GM12864 (cell line): ENCODE measurements around the gene XRCC4.

Experiments
- DNase-seq: peaks from one replicate; pipeline ENCODE4 v3.0.0-alpha.2; 2011; ENCODE audit warnings: low read depth
- H3K4me3 ChIP-seq: 2 replicates; pipeline ENCODE4 v1.5.1; 2011; ENCODE audit warnings: mild to moderate bottlenecking, low read depth, low read length, control low read depth
- TF ChIP-seq, protein P1 (sequence below): IDR thresholded peaks from 2 replicates; pipeline ENCODE4 v1.5.1; 2011; ENCODE audit warnings: low read depth, mild to moderate bottlenecking, moderate library complexity, low read length, control low read depth, inconsistent platforms; ENCODE audit errors: missing control alignments

XRCC4 gene

DNA sequence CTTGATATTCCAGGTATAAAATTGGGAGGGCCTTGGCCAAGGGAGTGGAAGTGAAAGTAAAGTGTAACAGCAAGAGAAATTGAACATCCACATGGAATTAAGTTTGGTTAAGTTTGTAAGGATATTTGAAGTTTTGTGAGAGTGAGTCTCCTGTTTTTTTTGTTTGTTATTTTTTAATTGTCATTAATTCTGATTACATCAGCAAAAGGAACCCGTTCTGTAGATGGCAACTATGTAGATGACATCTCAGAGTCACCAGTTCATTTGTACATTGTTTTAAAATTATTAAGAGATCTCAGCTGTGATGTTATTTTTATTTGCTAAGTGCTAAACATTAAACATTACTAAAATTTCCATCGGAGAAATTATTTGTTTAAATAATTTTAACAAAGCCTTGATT is 65.2 kb downstream of the XRCC4 start:
- TF ChIP-seq, protein P1, sequence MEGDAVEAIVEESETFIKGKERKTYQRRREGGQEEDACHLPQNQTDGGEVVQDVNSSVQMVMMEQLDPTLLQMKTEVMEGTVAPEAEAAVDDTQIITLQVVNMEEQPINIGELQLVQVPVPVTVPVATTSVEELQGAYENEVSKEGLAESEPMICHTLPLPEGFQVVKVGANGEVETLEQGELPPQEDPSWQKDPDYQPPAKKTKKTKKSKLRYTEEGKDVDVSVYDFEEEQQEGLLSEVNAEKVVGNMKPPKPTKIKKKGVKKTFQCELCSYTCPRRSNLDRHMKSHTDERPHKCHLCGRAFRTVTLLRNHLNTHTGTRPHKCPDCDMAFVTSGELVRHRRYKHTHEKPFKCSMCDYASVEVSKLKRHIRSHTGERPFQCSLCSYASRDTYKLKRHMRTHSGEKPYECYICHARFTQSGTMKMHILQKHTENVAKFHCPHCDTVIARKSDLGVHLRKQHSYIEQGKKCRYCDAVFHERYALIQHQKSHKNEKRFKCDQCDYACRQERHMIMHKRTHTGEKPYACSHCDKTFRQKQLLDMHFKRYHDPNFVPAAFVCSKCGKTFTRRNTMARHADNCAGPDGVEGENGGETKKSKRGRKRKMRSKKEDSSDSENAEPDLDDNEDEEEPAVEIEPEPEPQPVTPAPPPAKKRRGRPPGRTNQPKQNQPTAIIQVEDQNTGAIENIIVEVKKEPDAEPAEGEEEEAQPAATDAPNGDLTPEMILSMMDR, result no peak
- H3K4me3 ChIP-seq, result no peak overlapping the region
- no peak for DNase-seq

DNA sequence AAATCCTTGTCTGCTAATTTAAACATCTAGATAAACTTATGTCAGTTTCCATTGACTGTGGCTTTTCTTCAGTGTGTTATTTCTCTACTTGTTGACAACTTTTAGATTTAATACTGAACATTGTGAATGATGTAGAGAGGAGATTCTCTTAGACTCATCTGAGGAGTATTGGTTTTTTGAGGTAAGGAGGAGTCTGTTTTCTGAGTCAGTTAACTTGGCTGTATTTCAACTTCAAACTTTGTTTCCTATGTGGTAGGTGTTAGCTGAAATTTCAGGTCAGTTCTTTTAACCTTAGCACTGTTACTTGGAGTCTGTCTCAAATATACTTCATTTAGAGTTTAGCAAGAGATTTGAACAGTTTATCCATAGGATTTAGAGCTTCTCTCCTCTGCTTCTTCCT is 67.9 kb downstream of the XRCC4 start:
- H3K4me3 ChIP-seq, result no peak overlapping the region
- DNase-seq, result no peak
- TF ChIP-seq, protein P1, result no peak

DNA sequence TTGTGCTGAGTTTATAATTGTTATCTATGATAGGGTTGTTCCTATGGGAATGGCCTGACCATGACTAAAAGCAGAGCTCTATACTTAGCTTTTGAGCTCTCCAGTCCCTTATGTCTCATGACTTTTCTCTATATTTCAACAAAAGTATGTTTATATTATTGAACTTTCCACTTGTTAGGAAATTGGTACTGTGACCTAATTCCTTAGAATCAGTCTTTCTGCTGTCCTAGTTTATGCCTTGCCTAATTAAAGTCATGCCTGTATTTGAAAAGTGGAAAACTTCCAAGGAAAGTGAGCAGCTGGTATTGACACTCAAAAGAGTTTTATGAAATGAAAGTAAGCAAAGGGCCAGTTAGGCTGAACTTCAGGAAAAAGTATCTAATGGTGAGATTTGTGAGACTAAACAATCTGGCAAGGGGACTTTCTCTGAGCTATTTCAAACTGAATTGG is 68.6 kb downstream of the XRCC4 start:
- TF ChIP-seq, protein P1, result no peak
- H3K4me3 ChIP-seq, result no peak overlapping the region
- DNase-seq, result no peak

DNA sequence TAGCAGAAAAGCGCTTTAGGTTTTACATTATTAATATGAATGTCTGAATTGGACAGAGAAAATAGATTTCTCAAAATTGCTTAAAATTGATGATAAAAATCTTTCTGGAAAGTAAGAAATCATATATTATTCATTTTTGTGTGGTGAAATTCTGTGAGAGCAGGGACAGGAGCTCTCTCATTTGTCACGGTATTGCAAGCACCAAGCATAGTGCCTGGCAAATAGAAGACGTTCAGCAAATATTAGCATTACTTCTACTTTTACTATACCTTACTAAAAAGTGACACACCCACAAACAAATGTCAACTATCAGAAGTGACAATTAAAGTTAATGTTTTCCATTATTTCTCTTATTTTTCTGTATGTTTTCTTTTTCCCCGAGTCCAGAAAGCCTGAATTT is 69.1 kb downstream of the XRCC4 start:
- TF ChIP-seq, protein P1, result no peak
- H3K4me3 ChIP-seq, result no peak overlapping the region
- DNase-seq, result no peak

DNA sequence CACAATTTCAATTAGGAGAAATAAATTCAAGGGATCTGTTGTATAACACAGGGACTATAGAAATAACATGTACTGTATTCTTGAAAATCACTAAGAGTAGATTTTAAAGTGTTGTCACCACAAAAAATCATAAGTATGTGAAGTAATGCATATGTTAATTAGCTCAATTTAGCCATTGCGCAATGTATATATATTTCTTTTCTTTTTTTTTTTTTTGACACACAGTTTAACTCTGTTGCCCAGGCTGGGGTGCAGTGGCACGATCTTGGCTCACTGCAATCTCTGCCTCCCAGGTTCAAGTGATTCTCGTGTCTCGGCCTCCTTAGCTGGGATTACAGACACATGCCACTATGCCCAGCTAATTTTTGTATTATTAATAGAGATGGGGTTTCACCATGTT is 70.2 kb downstream of the XRCC4 start:
- DNase-seq, result no peak
- TF ChIP-seq, protein P1, result no peak
- H3K4me3 ChIP-seq, result no peak overlapping the region

DNA sequence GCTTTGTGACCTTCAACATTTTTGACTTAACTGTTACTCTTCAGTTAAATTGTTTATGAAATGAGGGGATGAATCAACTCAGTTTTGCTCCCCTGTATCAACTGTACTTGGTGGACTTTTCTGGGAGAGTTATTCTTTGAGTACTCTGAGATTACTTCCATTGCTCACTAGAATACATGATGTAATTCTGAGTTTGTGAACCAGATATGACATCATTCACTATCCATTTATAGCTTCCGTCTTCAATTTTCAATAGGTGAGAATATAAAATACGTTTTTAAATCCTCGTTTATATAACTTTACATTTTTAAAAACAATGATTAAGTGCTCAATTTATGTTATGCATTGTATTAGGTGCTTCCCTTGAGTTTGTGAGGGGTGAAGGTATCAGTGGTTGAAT is 71.0 kb downstream of the XRCC4 start:
- no peak overlapping the region for H3K4me3 ChIP-seq
- no peak for DNase-seq
- TF ChIP-seq, protein P1, result no peak

DNA sequence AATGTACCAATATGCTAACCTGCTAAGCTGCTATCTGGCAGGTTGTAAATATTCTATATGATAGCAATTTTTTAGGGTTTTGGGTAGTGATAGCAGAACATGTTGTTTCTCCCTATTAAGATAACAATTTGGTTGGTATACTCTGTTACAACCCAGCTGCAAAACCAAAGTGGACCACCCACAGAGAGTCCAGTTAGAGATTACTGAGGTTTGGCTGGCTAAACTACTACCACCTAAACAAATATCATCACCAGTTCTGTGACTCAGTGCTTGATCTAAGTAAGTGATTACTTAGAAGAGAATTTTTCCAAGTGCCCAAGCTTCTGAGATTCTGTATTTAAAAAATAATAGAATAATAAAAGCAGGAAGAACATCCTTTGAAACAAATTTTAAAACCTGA is 72.3 kb downstream of the XRCC4 start:
- no peak for DNase-seq
- TF ChIP-seq, protein P1, result no peak

More for the DNA sequence above, 72.3 kb downstream of the XRCC4 start:
- H3K4me3 ChIP-seq, result no peak overlapping the region
